ENCODE data around the gene GJB5. TPM values are rescaled to one million over a fixed set of nuclear protein-coding genes. Genes with fewer than 3 reads are reported as not detected.
"Not testable (repeated sequence)": the region's sequence is repeated elsewhere in the genome, so short reads cannot be mapped to it uniquely, and the experiment has no call there.

Gene GJB5
- total and polyA plus RNA-seq, 10 of the 15 experiments (the other 5 are each of a cell fraction or from before 2014, with no cell fraction given), result not detected

GRCh38 chr1:34736692-34737091 is 18.2 kb upstream of the GJB5 start:
- CTCF ChIA-PET, result interaction anchor here (0.5 kb wide), 1 partner anchor 1103 kb away, joined by 3 read pairs; no protein-coding TSS in a partner anchor
- FAIRE-seq, result no peak

GRCh38 chr1:34737236-34737635 is 17.6 kb upstream of the GJB5 start:
- SMC1A ChIA-PET (ENCODE audit: uncharacterized antibody, unreplicated experiment); in situ Hi-C loops (cut with MboI); H3K9me3 ChIP-seq (replicated peaks; ENCODE audit: control insufficient read depth, insufficient read depth, low read length); H3K79me2 ChIP-seq (ENCODE audit: control insufficient read depth, insufficient read depth, low read length); H3K4me2 ChIP-seq (ENCODE audit: control insufficient read depth, insufficient read depth); BruUV-seq (replicated peaks); H3K27me3 ChIP-seq (replicated peaks in 1 of 2; ENCODE audit: control insufficient read depth in 2 of 2, insufficient read depth in 2 of 2, low read length in 1 of 2); POLR2A ChIA-PET; ATAC-seq; H3K4me1 ChIP-seq (ENCODE audit: control insufficient read depth, insufficient read depth, low read length); H4K20me1 ChIP-seq (ENCODE audit: control insufficient read depth, insufficient read depth); FAIRE-seq; H3K27ac ChIP-seq (ENCODE audit: control insufficient read depth, insufficient read depth); H2AFZ ChIP-seq (ENCODE audit: control insufficient read depth, low read depth, low read length); intact Hi-C loops (cut with micrococcal nuclease; ENCODE audit: unreplicated experiment); H3K9ac ChIP-seq (ENCODE audit: control insufficient read depth, insufficient read depth, low read length); RAD21 ChIA-PET (ENCODE audit: unreplicated experiment); H3K4me3 ChIP-seq; H3K36me3 ChIP-seq (ENCODE audit: control insufficient read depth in 2 of 2, insufficient read depth in 2 of 2, low read length in 1 of 2); DNase-seq (ENCODE audit: low read depth, low spot score): not testable (repeated sequence)
- 39% methylated on average over 12 of the region's 12 CpGs for WGBS (ENCODE audit: insufficient coverage, insufficient replicate concordance, low lambda C conversion rate, missing lambda C conversion rate)
- CTCF ChIA-PET, result interaction anchor here (0.5 kb wide), 1 partner anchor 1104 kb away, joined by 3 read pairs; no protein-coding TSS in a partner anchor

More at GRCh38 chr1:34736692-34737091, 18.2 kb upstream of the GJB5 start:
- SMC1A ChIA-PET (ENCODE audit: uncharacterized antibody, unreplicated experiment), result no interaction called here
- POLR2A ChIA-PET, result no interaction called here
- no peak for ATAC-seq
- H3K27me3 ChIP-seq (replicated peaks in 1 of 2; ENCODE audit: control insufficient read depth in 2 of 2, insufficient read depth in 2 of 2, low read length in 1 of 2), result peaks cover 0 to 2% of the 10 kb centered on the region in 2 experiments; a peak in 3 of 4 replicates
- 35% methylated on average over 10 of the region's 10 CpGs for WGBS (ENCODE audit: insufficient coverage, insufficient replicate concordance, low lambda C conversion rate, missing lambda C conversion rate)
- no peak overlapping the region for H3K4me2 ChIP-seq (ENCODE audit: control insufficient read depth, insufficient read depth)
- no peak for TF ChIP-seq EP300 (IDR thresholded peaks at IDR 0.05; ENCODE audit: borderline replicate concordance in 1 of 2, control insufficient read depth in 1 of 2, low read depth in 2 of 2, low read length in 2 of 2)
- TF ChIP-seq CREB1 (IDR thresholded peaks at IDR 0.05; ENCODE audit: low read depth), result no peak
- TF ChIP-seq, protein P1, sequence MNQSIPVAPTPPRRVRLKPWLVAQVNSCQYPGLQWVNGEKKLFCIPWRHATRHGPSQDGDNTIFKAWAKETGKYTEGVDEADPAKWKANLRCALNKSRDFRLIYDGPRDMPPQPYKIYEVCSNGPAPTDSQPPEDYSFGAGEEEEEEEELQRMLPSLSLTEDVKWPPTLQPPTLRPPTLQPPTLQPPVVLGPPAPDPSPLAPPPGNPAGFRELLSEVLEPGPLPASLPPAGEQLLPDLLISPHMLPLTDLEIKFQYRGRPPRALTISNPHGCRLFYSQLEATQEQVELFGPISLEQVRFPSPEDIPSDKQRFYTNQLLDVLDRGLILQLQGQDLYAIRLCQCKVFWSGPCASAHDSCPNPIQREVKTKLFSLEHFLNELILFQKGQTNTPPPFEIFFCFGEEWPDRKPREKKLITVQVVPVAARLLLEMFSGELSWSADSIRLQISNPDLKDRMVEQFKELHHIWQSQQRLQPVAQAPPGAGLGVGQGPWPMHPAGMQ (IDR thresholded peaks at IDR 0.05; ENCODE audit: borderline replicate concordance), result no peak
- no peak for TF ChIP-seq HDGF (IDR thresholded peaks at IDR 0.05)
- TF ChIP-seq SRF (IDR thresholded peaks at IDR 0.05; ENCODE audit: low read depth in 2 of 2, low read length in 2 of 2), result no peak
- TF ChIP-seq NFYB (IDR thresholded peaks at IDR 0.05; ENCODE audit: insufficient read depth, low read depth, low read length), result no peak
- no peak for TF ChIP-seq HDAC6 (IDR thresholded peaks at IDR 0.05; ENCODE audit: unreplicated experiment)
- TF ChIP-seq JUNB (IDR thresholded peaks at IDR 0.05), result no peak
- H4K20me1 ChIP-seq (ENCODE audit: control insufficient read depth, insufficient read depth), result no peaks in the 10 kb centered on the region
- no peak overlapping the region for H3K9ac ChIP-seq (ENCODE audit: control insufficient read depth, insufficient read depth, low read length)
- no peaks in the 10 kb centered on the region for H3K79me2 ChIP-seq (ENCODE audit: control insufficient read depth, insufficient read depth, low read length)
- H3K36me3 ChIP-seq (ENCODE audit: control insufficient read depth in 2 of 2, insufficient read depth in 2 of 2, low read length in 1 of 2), result no peaks in the 10 kb centered on the region
- no peak overlapping the region for H2AFZ ChIP-seq (ENCODE audit: control insufficient read depth, low read depth, low read length)
- intact Hi-C loops (cut with micrococcal nuclease; ENCODE audit: unreplicated experiment), result no loop called here
- BruUV-seq (replicated peaks), result no TSS peak
- H3K27ac ChIP-seq (ENCODE audit: control insufficient read depth, insufficient read depth), result no peak overlapping the region
- no peaks in the 10 kb centered on the region for H3K4me1 ChIP-seq (ENCODE audit: control insufficient read depth, insufficient read depth, low read length)
- no peak for DNase-seq (ENCODE audit: low read depth, low spot score)
- no peak overlapping the region for H3K4me3 ChIP-seq
- RAD21 ChIA-PET (ENCODE audit: unreplicated experiment), result no interaction called here
- in situ Hi-C loops (cut with MboI), result no loop called here
- no peaks in the 10 kb centered on the region for H3K9me3 ChIP-seq (replicated peaks; ENCODE audit: control insufficient read depth, insufficient read depth, low read length)

Measured in GM12878 (cell line).